Fibroblast of the aortic adventitia (primary cell): ENCODE measurements around the gene SLC2A11. TPM values are rescaled to one million over a fixed set of nuclear protein-coding genes. Genes with fewer than 3 reads are reported as not detected.
A peak's percentile ranks its signal among the peaks of the same experiment; 100 is the strongest.

Experiments
- DNase-seq: peaks from one replicate; pipeline ENCODE4 v3.0.0-alpha.2; 2010; ENCODE audit warnings: low read depth
- H3K4me3 ChIP-seq: 2 replicates; pipeline ENCODE4 v1.5.1; 2011; ENCODE audit warnings: low read depth, mild to moderate bottlenecking, control low read depth, low read length, moderate library complexity
- total RNA-seq: library from RNA; depleted of rRNA; stranded (reverse); fragments of >200 nt; gene quantifications from 2 replicates; pipeline ENCODE4 v1.2.3, GENCODE V29; 2012; ENCODE audit warnings: low replicate concordance
- TF ChIP-seq, protein P1 (sequence below): IDR thresholded peaks from 2 replicates; pipeline ENCODE4 v1.5.1; 2011; ENCODE audit warnings: mild to moderate bottlenecking, low read length, control low read depth, inconsistent platforms; ENCODE audit not compliant: insufficient read depth

Gene SLC2A11
- total RNA-seq, 1 donor = 11.4 TPM

DNA sequence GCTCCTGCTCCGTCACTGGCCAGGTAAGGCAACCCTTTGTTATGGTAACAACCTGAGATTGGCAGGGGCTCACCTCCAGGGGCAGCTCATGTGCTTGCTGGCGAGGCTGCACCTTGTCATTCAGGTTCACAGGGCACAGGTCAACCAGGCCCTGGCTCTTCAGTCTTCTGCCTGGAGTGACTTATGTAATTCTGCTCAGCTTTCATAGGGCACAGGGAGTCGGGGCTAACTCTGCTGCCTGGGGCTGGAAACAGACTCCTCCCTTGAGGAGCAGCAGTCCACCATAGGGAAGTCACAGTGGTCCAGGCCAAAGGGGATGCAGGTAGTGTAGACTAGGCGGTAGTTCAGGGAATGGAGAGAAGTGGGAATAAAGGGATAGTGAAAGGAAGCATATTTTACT lies 35.0 kb downstream of the SLC2A11 start:
- TF ChIP-seq, protein P1, sequence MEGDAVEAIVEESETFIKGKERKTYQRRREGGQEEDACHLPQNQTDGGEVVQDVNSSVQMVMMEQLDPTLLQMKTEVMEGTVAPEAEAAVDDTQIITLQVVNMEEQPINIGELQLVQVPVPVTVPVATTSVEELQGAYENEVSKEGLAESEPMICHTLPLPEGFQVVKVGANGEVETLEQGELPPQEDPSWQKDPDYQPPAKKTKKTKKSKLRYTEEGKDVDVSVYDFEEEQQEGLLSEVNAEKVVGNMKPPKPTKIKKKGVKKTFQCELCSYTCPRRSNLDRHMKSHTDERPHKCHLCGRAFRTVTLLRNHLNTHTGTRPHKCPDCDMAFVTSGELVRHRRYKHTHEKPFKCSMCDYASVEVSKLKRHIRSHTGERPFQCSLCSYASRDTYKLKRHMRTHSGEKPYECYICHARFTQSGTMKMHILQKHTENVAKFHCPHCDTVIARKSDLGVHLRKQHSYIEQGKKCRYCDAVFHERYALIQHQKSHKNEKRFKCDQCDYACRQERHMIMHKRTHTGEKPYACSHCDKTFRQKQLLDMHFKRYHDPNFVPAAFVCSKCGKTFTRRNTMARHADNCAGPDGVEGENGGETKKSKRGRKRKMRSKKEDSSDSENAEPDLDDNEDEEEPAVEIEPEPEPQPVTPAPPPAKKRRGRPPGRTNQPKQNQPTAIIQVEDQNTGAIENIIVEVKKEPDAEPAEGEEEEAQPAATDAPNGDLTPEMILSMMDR = no peak
- no peak overlapping the region for H3K4me3 ChIP-seq
- DNase-seq = no peak

DNA sequence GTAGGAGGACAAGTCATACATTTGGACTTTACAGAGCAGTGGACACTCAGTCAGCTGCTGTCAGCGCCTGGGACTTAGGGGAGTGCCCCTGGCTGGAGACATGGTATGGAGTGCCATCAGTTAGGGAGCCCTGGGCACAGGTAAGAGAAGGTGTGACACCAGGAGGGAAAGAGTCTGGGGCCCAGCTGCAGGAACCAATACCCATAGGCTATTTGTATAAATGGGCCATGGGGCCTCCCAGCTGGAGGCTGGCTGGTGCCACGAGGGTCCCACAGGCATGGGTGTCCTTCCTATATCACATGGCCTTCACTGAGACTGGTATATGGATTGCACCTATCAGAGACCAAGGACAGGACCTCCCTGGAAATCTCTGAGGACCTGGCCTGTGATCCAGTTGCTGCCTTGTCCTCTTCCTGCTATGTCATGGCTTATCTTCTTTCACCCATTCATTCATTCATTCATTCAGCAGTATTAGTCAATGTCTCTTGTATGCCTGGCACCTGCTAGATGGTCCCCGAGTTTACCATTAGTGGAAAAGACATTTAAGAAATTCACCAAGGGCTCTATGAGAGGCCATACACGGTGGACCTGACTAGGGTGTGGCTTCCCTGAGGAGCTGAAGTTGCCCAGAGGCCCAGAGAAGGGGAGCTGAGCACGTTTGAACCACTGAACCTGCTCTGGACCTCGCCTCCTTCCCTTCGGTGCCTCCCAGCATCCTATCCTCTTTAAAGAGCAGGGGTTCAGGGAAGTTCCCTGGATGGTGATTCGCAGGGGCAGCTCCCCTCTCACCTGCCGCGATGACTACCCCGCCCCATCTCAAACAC lies 35.7 kb downstream of the SLC2A11 start:
- TF ChIP-seq, protein P1 = no peak
- peak overlapping the region; percentile 83 for H3K4me3 ChIP-seq
- no peak for DNase-seq

DNA sequence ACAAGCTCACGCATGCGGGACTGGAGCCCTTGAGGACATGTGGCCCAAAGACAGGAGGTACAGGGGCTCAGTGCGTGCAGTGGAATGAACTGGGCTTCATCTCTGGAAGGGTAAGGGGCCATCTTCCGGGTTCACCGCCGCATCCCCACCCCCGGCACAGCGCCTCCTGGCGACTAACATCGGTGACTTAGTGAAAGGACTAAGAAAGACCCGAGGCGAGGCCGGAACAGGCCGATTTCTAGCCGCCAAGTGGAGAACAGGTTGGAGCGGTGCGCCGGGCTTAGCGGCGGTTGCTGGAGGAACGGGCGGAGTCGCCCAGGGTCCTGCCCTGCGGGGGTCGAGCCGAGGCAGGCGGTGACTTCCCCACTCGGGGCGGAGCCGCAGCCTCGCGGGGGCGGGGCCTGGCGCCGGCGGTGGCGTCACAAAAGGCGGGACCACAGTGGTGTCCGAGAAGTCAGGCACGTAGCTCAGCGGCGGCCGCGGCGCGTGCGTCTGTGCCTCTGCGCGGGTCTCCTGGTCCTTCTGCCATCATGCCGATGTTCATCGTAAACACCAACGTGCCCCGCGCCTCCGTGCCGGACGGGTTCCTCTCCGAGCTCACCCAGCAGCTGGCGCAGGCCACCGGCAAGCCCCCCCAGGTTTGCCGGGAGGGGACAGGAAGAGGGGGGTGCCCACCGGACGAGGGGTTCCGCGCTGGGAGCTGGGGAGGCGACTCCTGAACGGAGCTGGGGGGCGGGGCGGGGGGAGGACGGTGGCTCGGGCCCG lies 36.5 kb downstream of the SLC2A11 start, which contains the start of gene MIF:
TSS of gene MIF (plus strand) at position 439 of the 765 bp plus-strand sequence. CDS start at position 531, 92 bp downstream.
- DNase-seq = peak; percentile 87

DNA sequence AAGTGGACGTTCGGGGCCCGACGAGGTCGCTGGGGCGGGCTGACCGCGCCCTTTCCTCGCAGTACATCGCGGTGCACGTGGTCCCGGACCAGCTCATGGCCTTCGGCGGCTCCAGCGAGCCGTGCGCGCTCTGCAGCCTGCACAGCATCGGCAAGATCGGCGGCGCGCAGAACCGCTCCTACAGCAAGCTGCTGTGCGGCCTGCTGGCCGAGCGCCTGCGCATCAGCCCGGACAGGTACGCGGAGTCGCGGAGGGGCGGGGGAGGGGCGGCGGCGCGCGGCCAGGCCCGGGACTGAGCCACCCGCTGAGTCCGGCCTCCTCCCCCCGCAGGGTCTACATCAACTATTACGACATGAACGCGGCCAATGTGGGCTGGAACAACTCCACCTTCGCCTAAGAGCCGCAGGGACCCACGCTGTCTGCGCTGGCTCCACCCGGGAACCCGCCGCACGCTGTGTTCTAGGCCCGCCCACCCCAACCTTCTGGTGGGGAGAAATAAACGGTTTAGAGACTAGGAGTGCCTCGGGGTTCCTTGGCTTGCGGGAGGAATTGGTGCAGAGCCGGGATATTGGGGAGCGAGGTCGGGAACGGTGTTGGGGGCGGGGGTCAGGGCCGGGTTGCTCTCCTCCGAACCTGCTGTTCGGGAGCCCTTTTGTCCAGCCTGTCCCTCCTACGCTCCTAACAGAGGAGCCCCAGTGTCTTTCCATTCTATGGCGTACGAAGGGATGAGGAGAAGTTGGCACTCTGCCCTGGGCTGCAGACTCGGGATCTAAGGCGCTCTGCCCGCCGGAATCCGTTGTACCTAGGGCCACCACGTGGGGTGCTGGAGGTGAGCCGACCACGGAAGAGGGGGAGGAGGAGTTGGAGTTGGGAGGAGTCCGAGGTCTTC lies 37.3 kb downstream of the SLC2A11 start:
- DNase-seq = peak; percentile 65
- TF ChIP-seq, protein P1 = peak; percentile 16
- H3K4me3 ChIP-seq = peak overlapping the region; percentile 83

More for the DNA sequence above, 36.5 kb downstream of the SLC2A11 start, which contains the start of gene MIF:
- TF ChIP-seq, protein P1 = peak; percentile 83
- H3K4me3 ChIP-seq = peak within 1 kb of the TSS; percentile 83

DNA sequence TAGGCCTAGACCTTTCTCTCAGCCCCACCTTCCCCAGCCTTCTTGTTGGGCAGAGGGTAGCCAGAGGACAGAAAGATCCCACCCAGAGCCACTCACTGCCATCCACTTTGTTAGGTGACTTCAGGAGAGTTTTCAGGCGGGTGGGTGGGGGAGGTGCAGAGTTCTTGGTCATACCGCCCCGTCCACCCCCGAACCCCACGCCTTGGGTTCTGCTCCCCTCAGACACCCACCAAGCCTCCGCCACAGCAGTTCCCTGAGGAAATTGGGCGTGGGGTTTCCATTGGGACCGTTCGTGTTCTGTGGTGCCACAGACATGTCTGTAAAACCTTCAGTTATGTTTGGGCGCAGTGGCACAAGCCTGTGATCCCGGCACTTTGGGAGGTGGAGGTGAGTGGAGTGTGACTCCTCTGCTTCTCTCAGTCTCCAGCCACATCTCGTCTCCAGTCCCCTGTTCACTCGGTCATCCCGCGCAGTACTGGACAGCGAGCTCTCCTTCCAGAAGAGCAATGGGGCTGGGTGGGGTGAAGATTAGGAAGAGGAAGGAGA lies 38.0 kb downstream of the SLC2A11 start:
- DNase-seq = no peak
- TF ChIP-seq, protein P1 = no peak
- peak overlapping the region; percentile 83 for H3K4me3 ChIP-seq

DNA sequence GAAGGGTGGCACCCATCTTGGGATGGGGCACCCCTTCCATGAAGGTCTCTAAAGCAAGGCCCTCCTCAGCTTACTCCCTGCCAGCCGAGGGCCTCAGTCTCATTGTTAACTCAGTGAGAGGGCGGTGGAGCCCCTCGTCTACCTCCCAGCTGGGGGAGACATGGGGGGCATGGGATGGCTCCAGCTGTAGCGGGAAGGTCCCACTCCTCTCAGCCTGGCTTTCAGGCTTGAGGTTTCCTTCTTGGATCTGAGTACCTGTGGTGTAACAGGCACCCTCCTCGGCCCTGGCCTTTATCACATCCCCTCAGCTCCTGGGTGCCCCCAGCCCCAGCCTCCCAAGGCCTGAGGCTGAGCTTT lies 38.5 kb downstream of the SLC2A11 start:
- TF ChIP-seq, protein P1 = no peak
- DNase-seq = no peak
- H3K4me3 ChIP-seq = no peak overlapping the region
